Esophagus muscularis mucosa (tissue), 4 donors: ENCODE measurements around the gene NPAT. TPM values are rescaled to one million over a fixed set of nuclear protein-coding genes. Genes with fewer than 3 reads are reported as not detected.
A peak's percentile ranks its signal among the peaks of the same experiment; 100 is the strongest.
"Not testable (repeated sequence)": the region's sequence is repeated elsewhere in the genome, so short reads cannot be mapped to it uniquely, and the experiment has no call there.

Source experiments
- DNase-seq: peaks from one replicate; pipeline ENCODE4 v3.0.0-alpha.2; 2017; ENCODE audit errors: extremely low spot score
- H3K27ac ChIP-seq, 4 donors: fragments of 200-600 bp; sonication (generic); replicated peaks in 1 of 4; 1 replicate in 3 of 4; 2 replicates in 1 of 4; pipeline ENCODE4 v1.5.1; 2016 to 2019; ENCODE audit warnings: mild to moderate bottlenecking in 1 of 4
- H3K27me3 ChIP-seq, 4 donors: fragments of 200-600 bp; sonication (generic); one replicate each; pipeline versions ENCODE4 v1.5.1 to v1.6.0; 2016 to 2019
- H3K36me3 ChIP-seq, 4 donors: fragments of 200-600 bp; sonication (generic); one replicate each; pipeline ENCODE4 v1.5.1; 2016 to 2019
- H3K4me1 ChIP-seq, 4 donors: fragments of 200-600 bp; sonication (generic); one replicate each; pipeline ENCODE4 v1.5.1; 2016 to 2019
- H3K4me3 ChIP-seq, 4 donors: fragments of 200-600 bp; sonication (generic); 1 replicate in 2 of 4; 2 replicates in 2 of 4; pipeline ENCODE4 v1.5.1; 2016 to 2019; ENCODE audit warnings: mild to moderate bottlenecking in 4 of 4, moderate library complexity in 1 of 4
- H3K9me3 ChIP-seq, 4 donors: fragments of 200-600 bp; sonication (generic); 1 replicate in 3 of 4; 2 replicates in 1 of 4; pipeline ENCODE4 v1.5.1; 2016 to 2019
- CTCF ChIP-seq, 3 experiments: fragments of 200-600 bp in 2 of 3; fragments of 450-650 bp in 1 of 3; sonication (generic) in 2 of 3; IDR thresholded peaks; one replicate each; pipeline ENCODE4 v1.5.1; 2017 to 2019; ENCODE audit warnings: antibody characterized with exemption in 3 of 3, mild to moderate bottlenecking in 2 of 3, moderate library complexity in 1 of 3
- EP300 ChIP-seq: sonication (generic); formaldehyde crosslinking; IDR thresholded peaks from one replicate; pipeline ENCODE4 v1.6.1; 2017; ENCODE audit warnings: antibody characterized with exemption
- POLR2A ChIP-seq: fragments of 450-650 bp; IDR thresholded peaks from one replicate; pipeline ENCODE4 v1.6.1; 2017; ENCODE audit warnings: antibody characterized with exemption, moderate library complexity, mild to moderate bottlenecking, low read depth
- POLR2AphosphoS5 ChIP-seq, 2 donors: sonication (generic); formaldehyde crosslinking; IDR thresholded peaks; one replicate each; pipeline ENCODE4 v1.6.1; 2017; ENCODE audit warnings: antibody characterized with exemption in 2 of 2
- WGBS: methylation state at CpG from one replicate; pipeline ENCODE4 v1.1.5; 2018; 5-methylcytosine and 5-hydroxymethylcytosine counted together
- intact Hi-C: fragments of 100-400 bp; cut with DNase I; formaldehyde crosslinking; loops from one replicate; pipeline ENCODE4 v1.15.1; 2023
- total RNA-seq, 4 donors: library from RNA; depleted of rRNA; stranded (reverse); fragments of >200 nt; gene quantifications; one replicate each; pipeline versions ENCODE4 v1.1.0 to v1.2.1, GENCODE V29; 2016

Gene NPAT
- total RNA-seq, 4 donors from 2014 or later: 10.4 to 13.7 (median 10.7) TPM

DNA sequence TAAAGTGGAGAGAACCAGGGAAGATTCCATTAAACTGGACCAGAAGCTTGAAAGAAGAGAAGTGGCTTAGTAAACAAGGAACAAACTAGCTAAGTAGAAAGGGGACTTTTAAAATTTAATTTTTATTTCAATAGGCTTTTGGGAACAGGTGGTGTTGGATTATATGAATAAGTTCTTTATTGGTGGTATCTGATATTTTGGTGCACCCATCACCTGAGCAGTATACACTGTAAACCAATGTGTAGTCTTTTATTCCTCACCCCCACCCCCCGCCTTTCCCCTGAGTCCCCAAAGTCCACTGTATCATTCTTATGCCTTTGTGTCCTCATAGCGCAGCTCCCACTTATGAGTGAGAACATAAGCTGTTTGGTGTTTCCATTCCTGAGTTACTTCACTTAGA, 93.7 kb downstream of the NPAT start:
- TF ChIP-seq POLR2AphosphoS5 (IDR thresholded peaks at IDR 0.05): no peak
- TF ChIP-seq CTCF (IDR thresholded peaks at IDR 0.05): no peak
- no peak for TF ChIP-seq EP300
- no peak for TF ChIP-seq POLR2A
- Histone ChIP-seq H3K9me3 (no peaks in the 10 kb centered on the region), H3K4me1 (peaks cover 17 to 44% (median 31%) of the 10 kb centered on the region in 4 donors), H3K27me3 (no peaks in the 10 kb centered on the region), H3K27ac (no peak overlapping the region), H3K4me3 (no peak overlapping the region), H3K36me3 (peaks cover 0 to 43% (median 17%) of the 10 kb centered on the region in 4 donors)
- intact Hi-C loops: no loop called here
- no peak for DNase-seq
- 98% methylated on average over 2 of the region's 2 CpGs for WGBS

- DNase-seq: no peak
- Histone ChIP-seq H3K36me3 (peaks cover 0 to 19% (median 4%) of the 10 kb centered on the region in 4 donors), H3K27ac (no peak overlapping the region), H3K4me1 (peaks cover 30 to 57% (median 44%) of the 10 kb centered on the region in 4 donors), H3K9me3 (no peaks in the 10 kb centered on the region), H3K27me3 (no peaks in the 10 kb centered on the region), H3K4me3 (no peak overlapping the region)
- 90% methylated on average over 5 of the region's 5 CpGs for WGBS
- TF ChIP-seq CTCF (IDR thresholded peaks at IDR 0.05) (no peak), EP300 (no peak), POLR2AphosphoS5 (IDR thresholded peaks at IDR 0.05) (no peak), POLR2A (no peak)
- intact Hi-C loops: no loop called here
Measured at GRCh38 chr11:108125096-108125495, 97.3 kb downstream of the NPAT start.

DNA sequence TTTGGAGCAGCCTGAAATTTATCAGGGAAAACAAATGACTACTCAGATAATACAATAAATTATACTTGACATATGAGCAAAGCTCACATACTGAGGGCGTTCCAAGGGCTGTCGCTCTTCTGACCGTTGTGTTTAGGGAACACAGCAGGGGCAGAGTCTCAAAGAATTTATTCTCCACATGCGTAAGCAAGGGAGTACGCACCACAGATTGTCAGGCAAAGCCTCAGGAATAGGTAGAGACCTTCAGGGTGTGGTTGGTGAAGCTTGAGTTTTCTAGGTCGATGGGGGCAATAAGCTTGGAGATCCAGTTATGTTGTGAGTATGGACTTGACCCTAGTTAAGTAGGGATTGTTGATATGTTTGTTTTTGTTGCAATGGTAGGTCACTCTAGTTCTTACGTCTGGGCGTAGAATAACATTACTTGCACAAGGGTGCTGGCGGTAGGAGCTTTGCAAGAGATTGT, 100.2 kb downstream of the NPAT start:
- intact Hi-C loops: no loop called here
- Histone ChIP-seq H3K27ac (peak overlapping the region; percentile 90 to 98 (median 98)), H3K36me3 (peaks cover 0 to 2% (median 0%) of the 10 kb centered on the region in 4 donors), H3K4me3 (peak overlapping the region; percentile 68 to 90 (median 90)), H3K9me3 (no peaks in the 10 kb centered on the region), H3K4me1 (peaks cover 30 to 50% (median 44%) of the 10 kb centered on the region in 4 donors), H3K27me3 (no peaks in the 10 kb centered on the region)
- TF ChIP-seq CTCF (IDR thresholded peaks at IDR 0.05): no peak
- no peak for TF ChIP-seq POLR2A
- no peak for TF ChIP-seq POLR2AphosphoS5 (IDR thresholded peaks at IDR 0.05)
- TF ChIP-seq EP300: no peak
- WGBS: 26% methylated on average over 9 of the region's 9 CpGs
- no peak for DNase-seq

DNA sequence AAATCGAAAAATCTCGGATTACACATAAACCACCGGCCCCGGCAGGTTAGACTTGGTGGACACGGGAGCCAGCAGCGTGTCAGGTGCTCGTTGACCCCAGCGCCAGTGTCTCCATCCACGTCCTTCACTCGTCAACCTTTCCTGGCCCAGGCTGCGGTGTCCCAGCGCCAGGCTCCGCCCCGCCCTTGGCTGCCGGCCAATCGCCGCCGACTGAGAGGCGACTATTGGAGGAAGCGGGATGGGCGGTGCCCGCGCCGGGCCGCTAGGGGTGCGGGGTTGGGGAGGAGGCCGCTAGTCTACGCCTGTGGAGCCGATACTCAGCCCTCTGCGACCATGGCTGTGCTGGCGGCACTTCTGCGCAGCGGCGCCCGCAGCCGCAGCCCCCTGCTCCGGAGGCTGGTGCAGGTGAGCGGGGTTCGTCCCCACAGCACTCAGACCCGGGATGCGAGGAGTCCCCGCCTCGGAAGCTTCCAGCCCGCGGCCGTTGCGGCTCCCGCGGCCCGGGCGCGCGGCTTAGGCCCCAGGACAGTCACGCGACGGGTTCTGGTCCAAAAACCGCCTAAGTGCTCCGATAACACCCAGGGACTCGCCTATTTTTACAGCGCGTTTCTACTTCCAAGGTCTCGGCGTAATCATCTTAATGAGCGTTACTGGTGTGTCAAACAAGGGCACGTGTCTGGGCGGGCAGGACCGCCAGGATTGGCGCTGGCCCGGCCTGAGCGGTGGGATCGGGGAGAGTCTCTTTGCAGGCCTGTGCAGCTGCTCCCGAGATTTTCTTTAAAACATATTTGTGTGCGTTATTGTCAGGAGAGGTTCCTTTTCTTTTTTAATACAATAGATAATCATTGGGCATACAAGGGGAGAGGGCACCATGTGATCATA, 100.9 kb downstream of the NPAT start, which contains the start of gene ACAT1:
Gene ACAT1, plus strand, starts transcription at position 294 of the 882 bp plus-strand sequence. Its CDS starts 40 bp downstream, at position 334.
- WGBS: 2% methylated on average over 22 of the region's 73 CpGs
- no peaks in the 10 kb centered on the region for H3K9me3 ChIP-seq
- H3K36me3 ChIP-seq: no peaks in the 10 kb centered on the region
- H3K4me3 ChIP-seq: peak within 1 kb of the TSS; percentile 68 to 90 (median 90)
- H3K4me1 ChIP-seq: peaks cover 30 to 48% (median 45%) of the 10 kb centered on the region in 4 donors
- peak within 1 kb of the TSS; percentile 90 to 98 (median 98) for H3K27ac ChIP-seq
- intact Hi-C loops: loop anchor here (2.0 kb wide), 1 partner anchor 101 kb away; the partner anchor contains the start of genes ATM and NPAT
- no peaks in the 10 kb centered on the region for H3K27me3 ChIP-seq
- TF ChIP-seq POLR2A (peak; percentile 92), POLR2AphosphoS5 (IDR thresholded peaks at IDR 0.05) (peak; percentile 92 to 97), CTCF (IDR thresholded peaks at IDR 0.05) (peak; percentile 37 to 43 (median 41)), EP300 (no peak)
- peak; percentile 99 for DNase-seq

DNA sequence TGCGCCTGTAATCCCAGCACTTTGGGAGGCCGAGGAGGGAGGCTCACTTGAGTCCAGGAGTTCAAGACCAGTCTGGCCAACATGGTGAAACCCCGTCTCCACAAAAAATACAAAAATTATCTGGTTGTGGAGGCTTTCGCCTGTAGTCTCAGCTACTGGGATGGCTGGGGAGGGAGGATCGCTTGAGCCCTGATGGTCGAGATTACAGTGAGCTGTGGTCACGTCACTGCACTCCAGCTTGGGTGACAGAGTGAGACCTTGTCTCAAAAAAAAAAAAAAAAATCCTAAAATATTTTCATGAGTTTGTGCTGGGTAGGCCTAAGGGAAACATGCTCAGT, 101.5 kb downstream of the NPAT start:
- H3K36me3 ChIP-seq, DNase-seq, H3K9me3 ChIP-seq, H3K27me3 ChIP-seq: not testable (repeated sequence)
- 63% methylated on average over 7 of the region's 7 CpGs for whole genome bisulfite sequencing
- intact Hi-C loops: loop anchor here (2.0 kb wide), 1 partner anchor 102 kb away; the partner anchor contains the start of genes ATM and NPAT
- Histone ChIP-seq H3K4me3 (peak overlapping the region; percentile 68 to 90 (median 90)), H3K27ac (peak overlapping the region; percentile 90 to 98 (median 98)), H3K4me1 (peaks cover 35 to 49% (median 47%) of the 10 kb centered on the region in 4 donors)
